Activated naive CD4-positive, alpha-beta T cell (primary cell): Measurements from ENCODE around the gene EPYC.
"Not testable (repeated sequence)": the region's sequence is repeated elsewhere in the genome, so short reads cannot be mapped to it uniquely, and the experiment has no call there.

Experiments
- DNase-seq, 4 experiments: peaks; one replicate each; lab custom pipeline; 2025; lab: John Stamatoyannopoulos, UW

Gene EPYC

DNA sequence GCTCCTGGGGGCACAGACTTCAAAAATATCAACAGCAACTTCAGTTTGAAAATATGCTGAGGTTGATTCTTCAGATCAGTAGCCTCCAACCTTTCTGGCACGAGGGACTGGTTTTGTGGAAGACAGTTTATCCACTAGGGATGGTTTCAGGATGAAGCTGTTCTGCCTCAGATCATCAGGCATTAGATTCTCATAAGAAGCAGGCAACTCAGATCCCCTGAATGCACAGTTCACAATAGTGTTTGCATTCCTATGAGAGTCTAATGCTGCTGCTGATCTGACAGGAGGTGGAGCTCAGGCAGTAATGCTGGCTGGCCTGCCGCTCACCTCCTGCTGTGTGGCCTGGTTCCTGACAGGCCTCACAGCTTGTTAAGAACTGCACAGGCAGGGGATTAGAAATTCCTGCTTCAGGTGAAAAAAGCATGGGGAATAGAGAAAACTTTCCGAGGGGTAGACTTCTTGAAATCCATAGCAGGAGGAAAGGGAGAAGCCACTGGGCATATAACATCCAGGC, 12.8 kb downstream of the EPYC start:
- no peak for DNase-seq

GRCh38 chr12:90990611-90991010, 14.2 kb downstream of the EPYC start:
- no peak for DNase-seq

DNA sequence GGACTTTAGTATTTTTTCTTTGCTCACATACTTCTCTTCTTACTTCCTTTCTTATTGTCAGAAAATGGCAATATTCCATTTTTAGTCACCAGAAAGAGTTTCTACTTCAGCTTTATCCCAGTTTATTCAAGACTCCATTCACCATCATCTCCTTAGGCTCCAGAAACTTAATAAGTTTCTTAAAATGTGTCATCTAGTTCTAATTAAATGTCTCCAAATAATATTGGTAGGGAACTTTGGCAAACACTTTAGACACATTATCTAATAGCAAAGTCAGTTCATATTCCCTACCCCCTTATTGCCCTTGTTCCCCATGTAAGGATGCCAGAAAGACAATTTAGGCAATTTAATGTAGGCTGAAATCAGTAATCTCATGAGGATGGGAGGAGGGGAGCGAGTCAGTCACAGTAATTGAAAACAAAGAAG, 15.1 kb downstream of the EPYC start:
- DNase-seq, result no peak

GRCh38 chr12:90987520-90987919, 17.3 kb downstream of the EPYC start:
- DNase-seq, result no peak

GRCh38 chr12:90987101-90987500, 17.7 kb downstream of the EPYC start:
- DNase-seq, result no peak

GRCh38 chr12:90985331-90985730, 19.4 kb downstream of the EPYC start:
- not testable (repeated sequence) for DNase-seq

GRCh38 chr12:90984114-90984513, 20.7 kb downstream of the EPYC start:
- no peak for DNase-seq

DNA sequence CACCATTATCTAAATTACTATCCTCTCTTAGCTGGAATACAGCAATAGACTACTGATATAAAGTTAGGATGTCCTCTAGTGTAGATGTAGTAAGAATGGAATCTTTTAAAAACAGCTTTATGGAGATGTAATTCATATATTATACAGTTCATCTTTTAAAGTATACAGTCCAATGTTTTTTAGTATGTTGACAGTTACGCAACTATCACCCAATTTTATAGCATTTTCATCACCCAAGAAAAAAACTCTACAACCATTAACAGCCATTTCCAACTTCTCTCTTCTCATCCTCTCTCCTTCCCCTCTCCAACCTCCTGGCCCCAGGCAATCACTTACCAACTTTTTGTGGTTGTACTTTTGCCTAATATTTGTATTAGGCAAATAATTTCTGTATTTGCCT, 22.6 kb downstream of the EPYC start:
- no peak for DNase-seq

DNA sequence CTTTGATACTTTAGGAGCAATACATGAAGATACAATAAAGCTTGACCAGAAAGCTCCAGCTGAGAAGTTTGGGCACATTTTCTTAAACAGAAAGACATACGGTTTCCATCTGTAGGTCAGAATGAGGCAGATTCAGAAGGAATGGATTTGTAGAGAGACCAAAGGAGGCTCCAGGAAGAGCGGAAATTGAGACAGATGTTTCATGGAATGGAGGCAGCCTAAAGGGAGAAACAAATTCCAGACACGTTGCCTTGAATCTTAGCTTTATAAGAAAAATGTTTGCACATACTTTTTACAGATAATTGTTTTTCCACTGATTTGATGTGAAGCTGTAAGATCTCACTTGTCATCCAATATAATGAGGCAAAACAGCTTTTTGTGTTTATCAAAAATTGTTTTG, 24.8 kb downstream of the EPYC start:
- DNase-seq, result no peak

DNA sequence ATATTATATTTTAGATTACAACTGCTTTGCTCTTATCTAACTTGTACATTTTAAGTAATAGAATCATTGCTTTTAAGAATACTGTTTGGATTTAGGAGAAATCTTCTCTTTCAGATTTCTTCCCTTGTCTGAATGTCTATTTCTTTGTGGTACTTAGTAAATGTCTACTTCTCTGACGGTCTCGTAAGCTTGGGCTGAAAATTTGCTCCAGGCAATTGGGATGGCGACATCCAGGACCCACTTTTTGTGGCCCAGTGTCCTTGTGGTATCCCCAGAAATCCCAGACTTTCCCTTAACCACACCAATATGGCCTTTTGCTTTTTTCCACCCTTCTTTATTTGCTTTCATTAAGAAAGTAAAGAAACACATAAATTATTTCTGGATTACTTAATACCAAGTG, 25.8 kb downstream of the EPYC start:
- no peak for DNase-seq

GRCh38 chr12:90978117-90978770, 26.5 kb downstream of the EPYC start:
- DNase-seq, result no peak

GRCh38 chr12:90977224-90977623, 27.5 kb downstream of the EPYC start:
- no peak for DNase-seq

DNA sequence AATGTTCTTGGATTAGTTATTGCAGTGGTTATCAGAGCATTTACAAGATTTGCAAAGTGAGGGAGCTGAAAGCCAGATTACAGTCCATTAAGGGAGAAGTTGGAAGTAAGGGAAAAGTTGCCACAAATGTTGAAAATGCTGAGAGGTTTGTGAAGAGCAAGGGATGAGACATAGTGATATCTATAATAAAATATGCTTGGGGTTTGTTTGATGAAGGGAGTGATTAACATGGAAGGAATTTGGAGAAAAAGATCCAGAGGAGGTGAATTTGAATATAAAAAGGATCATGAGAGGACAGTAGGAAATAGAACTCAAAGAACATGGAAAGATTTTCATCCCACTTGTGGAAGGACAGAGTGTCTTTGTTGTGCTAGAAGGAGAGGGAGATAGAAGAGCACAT, 30.5 kb downstream of the EPYC start:
- DNase-seq, result no peak

- no peak for DNase-seq
These were observed 32.5 kb downstream of the EPYC start for GRCh38 chr12:90972226-90972625.

DNA sequence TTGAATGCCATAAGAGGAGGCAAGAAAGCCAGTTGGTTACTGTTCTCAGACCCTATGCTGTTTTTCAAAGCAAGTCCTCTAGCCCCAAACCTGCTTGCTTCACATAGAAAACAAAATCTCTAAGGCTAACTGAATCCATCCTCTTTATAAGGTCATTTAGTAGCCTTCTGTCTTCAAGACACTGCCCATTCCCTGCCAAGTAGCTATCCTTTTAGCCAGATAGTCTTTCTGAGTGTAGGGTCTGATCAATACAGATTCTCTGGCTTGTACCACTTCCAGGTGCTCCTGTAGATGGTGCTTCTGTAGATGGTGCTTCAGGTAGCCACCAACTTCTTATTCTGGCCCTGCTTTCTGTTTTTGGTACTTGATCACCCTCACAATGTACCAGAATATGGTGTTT, 33.9 kb downstream of the EPYC start:
- no peak for DNase-seq

- DNase-seq, result no peak
These were observed 34.3 kb downstream of the EPYC start for GRCh38 chr12:90970471-90970870.

- DNase-seq, result no peak
These were observed 34.9 kb downstream of the EPYC start for GRCh38 chr12:90969851-90970250.

DNA sequence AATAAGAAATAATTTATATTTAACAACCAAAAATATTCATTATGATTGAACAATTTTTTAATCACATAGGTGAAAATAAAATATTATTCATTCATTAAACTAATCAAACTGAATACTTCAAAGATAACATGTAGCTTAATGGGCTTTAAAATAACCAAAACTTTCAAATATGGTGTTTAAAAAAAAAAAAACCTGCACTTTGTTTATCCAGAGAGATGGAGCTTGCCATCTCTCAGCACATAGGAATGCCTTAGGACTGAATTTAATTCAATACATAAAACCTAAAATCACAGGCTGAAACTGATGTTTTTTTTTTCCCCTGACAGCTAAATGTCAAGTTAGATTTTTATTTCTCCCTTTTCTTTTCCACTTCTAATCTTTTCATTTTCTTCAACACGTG, 35.4 kb downstream of the EPYC start:
- DNase-seq, result no peak

DNA sequence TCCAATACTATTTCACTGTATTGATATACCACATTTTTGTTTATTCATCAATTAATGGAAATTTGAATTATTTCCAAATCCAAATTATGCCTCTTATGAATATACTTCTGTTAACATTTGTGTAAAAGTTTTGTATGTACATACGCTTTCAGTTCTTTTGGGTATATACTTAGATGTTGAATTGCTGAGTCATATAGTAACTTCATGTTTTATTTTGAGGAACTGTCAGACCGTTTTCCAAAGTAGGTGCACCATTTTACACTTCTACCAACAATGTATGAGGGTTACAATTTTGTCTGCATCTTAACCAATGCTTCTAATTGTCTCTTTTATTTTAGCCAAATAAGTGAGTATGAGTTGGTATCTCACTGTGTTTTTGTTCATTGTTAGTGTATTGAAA, 39.6 kb downstream of the EPYC start:
- DNase-seq, result no peak

- no peak for DNase-seq
These were observed 40.2 kb downstream of the EPYC start for GRCh38 chr12:90964616-90965015.

GRCh38 chr12:90963946-90964345, 40.8 kb downstream of the EPYC start:
- DNase-seq, result no peak

GRCh38 chr12:90961154-90961553, 43.6 kb downstream of the EPYC start:
- no peak for DNase-seq

- DNase-seq, result no peak
These were observed 45.1 kb downstream of the EPYC start for GRCh38 chr12:90959538-90960139.

DNA sequence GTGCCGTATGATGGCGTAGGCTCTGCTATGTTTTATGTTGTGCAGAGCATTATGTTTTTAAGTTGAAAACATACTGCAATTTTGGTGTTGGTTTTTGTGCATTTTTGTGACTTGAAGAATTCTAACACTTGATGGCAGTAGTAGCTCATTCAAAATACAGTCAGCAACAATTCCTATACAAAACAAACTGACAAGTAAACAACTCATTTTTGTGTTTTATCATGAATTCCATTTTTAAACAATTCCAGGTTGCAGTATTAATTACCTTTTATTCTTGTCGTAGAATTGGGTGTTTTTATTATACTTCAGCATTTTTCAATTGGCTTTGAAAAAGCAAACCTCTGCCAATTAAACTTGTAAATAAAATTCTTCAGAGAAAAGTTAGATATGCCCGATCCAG, 45.7 kb downstream of the EPYC start:
- no peak for DNase-seq
